PC-3 (cell line): ENCODE data around the gene ABL2. TPM values are rescaled to one million over a fixed set of nuclear protein-coding genes. Genes with fewer than 3 reads are reported as not detected.

Experiments
- ATAC-seq: fragments of 200-7000 bp; cut with Tn5 transposase; 2 replicates; pipeline ENCODE4 v1.9.1; 2020; ENCODE audit warnings: mild to moderate bottlenecking, moderate library complexity
- BruUV-seq: library from RNA; stranded (reverse); fragments of 400-500 nt; replicated peaks from 2 replicates; lab custom pipeline; 2021; lab: Mats Ljungman, UMichigan
- CTCF ChIA-PET: fragments of 300-600 bp; sonication (Branson Sonifier 250); formaldehyde crosslinking; loops from one replicate; lab custom pipeline; 2022; ENCODE audit warnings: antibody characterized with exemption; lab: Charles Lee
- POLR2A ChIA-PET: fragments of 300-600 bp; sonication (Branson Sonifier 250); formaldehyde crosslinking; loops from one replicate; lab custom pipeline; 2022; ENCODE audit warnings: antibody characterized with exemption; ENCODE audit not compliant: unreplicated experiment; lab: Charles Lee
- DNase-seq: peaks from one replicate; pipeline ENCODE4 v3.0.0-alpha.2; 2015
- H2AFZ ChIP-seq: fragments of 300-600 bp; sonication (generic); 2 replicates; pipeline ENCODE4 v1.6.0; 2016; ENCODE audit warnings: antibody characterized with exemption, low read length
- H3F3A ChIP-seq: fragments of 300-600 bp; sonication (generic); one replicate; pipeline ENCODE4 v1.6.0; 2017; ENCODE audit warnings: antibody characterized with exemption, low read length, control low read depth, mild to moderate bottlenecking; ENCODE audit not compliant: unreplicated experiment
- H3K27ac ChIP-seq: fragments of 300-600 bp; sonication (generic); 2 replicates; pipeline ENCODE4 v1.5.1; 2016; ENCODE audit warnings: mild to moderate bottlenecking, low read length
- H3K27me3 ChIP-seq: fragments of 300-600 bp; sonication (generic); 2 replicates; pipeline ENCODE4 v1.6.1; 2016; ENCODE audit warnings: low read length, mixed read lengths
- H3K36me3 ChIP-seq: fragments of 300-600 bp; sonication (generic); 2 replicates; pipeline ENCODE4 v1.6.1; 2016; ENCODE audit warnings: low read depth, mixed run types, low read length, mixed read lengths
- H3K4me1 ChIP-seq: fragments of 300-600 bp; sonication (generic); 2 replicates; pipeline ENCODE4 v1.5.1; 2016; ENCODE audit warnings: low read length; ENCODE audit not compliant: insufficient read depth
- H3K4me2 ChIP-seq: fragments of 300-600 bp; sonication (generic); 2 replicates; pipeline ENCODE4 v1.6.0; 2016; ENCODE audit warnings: low read length
- H3K4me3 ChIP-seq: fragments of 300-600 bp; sonication (generic); 2 replicates; pipeline ENCODE4 v1.5.1; 2016; ENCODE audit warnings: mild to moderate bottlenecking, low read length, mixed read lengths
- H3K79me2 ChIP-seq: fragments of 300-600 bp; sonication (generic); 2 replicates; pipeline ENCODE4 v1.6.1; 2017; ENCODE audit warnings: low read length, mixed read lengths
- H3K9ac ChIP-seq: fragments of 300-600 bp; sonication (generic); 2 replicates; pipeline ENCODE4 v1.6.0; 2016; ENCODE audit warnings: mild to moderate bottlenecking, low read length
- H3K9me2 ChIP-seq: fragments of 300-600 bp; sonication (generic); replicated peaks from 2 replicates; pipeline ENCODE4 v1.6.1; 2016; ENCODE audit warnings: mixed run types, low read length, mixed read lengths
- H3K9me3 ChIP-seq: fragments of 300-600 bp; sonication (generic); 2 replicates; pipeline ENCODE4 v1.6.1; 2016; ENCODE audit warnings: low read length, mixed read lengths
- H4K20me1 ChIP-seq: fragments of 300-600 bp; sonication (generic); 2 replicates; pipeline ENCODE4 v1.6.1; 2016; ENCODE audit warnings: low read length, mixed read lengths
- CTCF ChIP-seq: fragments of 300-600 bp; sonication (generic); conservative IDR thresholded peaks from 2 replicates; pipeline ENCODE4 v1.5.1; 2017; ENCODE audit warnings: antibody characterized with exemption, low read depth, mild to moderate bottlenecking, low read length
- EZH2 ChIP-seq: fragments of 300-600 bp; sonication (generic); IDR thresholded peaks from one replicate; pipeline ENCODE4 v1.6.1; 2017; ENCODE audit warnings: antibody characterized with exemption, mild to moderate bottlenecking, low read length; ENCODE audit not compliant: unreplicated experiment
- EZH2phosphoT487 ChIP-seq: fragments of 300-600 bp; sonication (generic); IDR thresholded peaks from 2 replicates; pipeline ENCODE4 v1.6.1; 2018; ENCODE audit warnings: mild to moderate bottlenecking, antibody characterized with exemption, low read length, borderline replicate concordance
- intact Hi-C: fragments of 100-400 bp; cut with micrococcal nuclease; formaldehyde crosslinking; loops from 2 replicates; pipeline ENCODE4 v1.9.0; 2023
- total RNA-seq: library from RNA; depleted of rRNA; stranded (reverse); fragments of >200 nt; gene quantifications from 2 replicates; pipeline ENCODE4 v1.2.3, GENCODE V29; 2014

ABL2 gene
- total RNA-seq, 1 experiment from 2014 or later = 15.9 TPM

DNA sequence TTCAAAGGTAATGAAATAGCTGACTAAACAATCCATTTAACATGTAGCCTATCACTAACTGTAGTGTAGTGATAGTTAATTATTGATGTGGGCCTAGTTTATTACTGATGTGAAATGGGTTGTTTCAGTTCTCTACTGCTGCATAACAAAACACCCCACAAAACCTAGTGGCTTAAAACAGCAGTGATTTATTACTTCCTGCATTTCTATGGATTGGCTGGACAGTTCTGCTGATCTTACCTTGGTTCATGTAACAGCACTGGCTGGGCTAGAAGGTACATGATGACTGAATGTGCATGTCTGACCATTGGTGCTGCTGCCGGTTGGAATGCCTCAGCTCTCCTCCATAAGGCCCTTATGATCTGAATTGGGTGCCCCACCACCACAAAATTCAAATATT, 5.4 kb upstream of the ABL2 start:
- H2AFZ ChIP-seq = no peak overlapping the region
- ChIA-PET POLR2A (no interaction called here), CTCF (no interaction called here)
- H3K4me3 ChIP-seq = no peak overlapping the region
- no peak overlapping the region for H3K9ac ChIP-seq
- intact Hi-C loops = loop anchor here (5.0 kb wide), 1 partner anchor 93 kb away; no protein-coding TSS in a partner anchor
- no peaks in the 10 kb centered on the region for H4K20me1 ChIP-seq
- H3K27me3 ChIP-seq = no peaks in the 10 kb centered on the region
- no TSS peak for BruUV-seq
- H3K4me2 ChIP-seq = no peak overlapping the region
- TF ChIP-seq EZH2 = no peak
- no peak for TF ChIP-seq EZH2phosphoT487
- TF ChIP-seq CTCF = no peak
- DNase-seq (no peak), ATAC-seq (peak; percentile 29; the same call in 1 of the 2 replicates)
- no peaks in the 10 kb centered on the region for H3K79me2 ChIP-seq
- no peaks in the 10 kb centered on the region for H3K9me2 ChIP-seq
- H3K9me3 ChIP-seq = no peaks in the 10 kb centered on the region
- peaks cover 40% of the 10 kb centered on the region for H3K4me1 ChIP-seq
- 0 out of 2 replicates have a peak overlapping the region, but pooled peaks have one; percentile 43 for H3K27ac ChIP-seq
- no peaks in the 10 kb centered on the region for H3K36me3 ChIP-seq
- H3F3A ChIP-seq = no peaks in the 10 kb centered on the region

DNA sequence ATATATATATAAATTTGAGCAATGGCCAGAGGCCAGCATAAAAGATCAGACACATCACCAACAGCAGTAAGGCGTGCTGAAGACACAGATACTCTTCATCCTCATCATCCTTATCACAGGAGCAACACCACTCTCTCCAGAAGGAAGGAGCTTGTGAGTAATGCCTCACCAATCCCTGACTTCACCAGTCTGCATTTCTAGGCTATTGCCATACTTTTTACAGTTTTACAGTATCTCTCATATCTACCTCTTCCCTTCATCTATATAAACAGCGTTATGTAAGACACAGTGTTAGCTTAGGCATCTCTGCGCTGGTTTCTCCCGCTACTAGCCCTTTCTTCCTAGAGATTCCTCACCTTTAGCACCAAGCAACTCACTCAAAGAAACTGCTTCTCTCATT, 2.4 kb upstream of the ABL2 start:
- H3K4me3 ChIP-seq = no peak overlapping the region
- H3K27ac ChIP-seq = no peak overlapping the region
- no peak overlapping the region for H3K9ac ChIP-seq
- intact Hi-C loops = loop anchor here (5.0 kb wide), 1 partner anchor 90 kb away; no protein-coding TSS in a partner anchor
- peak; percentile 48 for DNase-seq
- H4K20me1 ChIP-seq = no peaks in the 10 kb centered on the region; the same call in 1 of the 2 replicates
- H3F3A ChIP-seq = no peaks in the 10 kb centered on the region
- CTCF ChIA-PET = no interaction called here
- ATAC-seq = no peak
- peaks cover 23% of the 10 kb centered on the region for H3K79me2 ChIP-seq
- no peak overlapping the region for H2AFZ ChIP-seq
- POLR2A ChIA-PET = no interaction called here
- H3K27me3 ChIP-seq = no peaks in the 10 kb centered on the region
- TF ChIP-seq CTCF (no peak), EZH2 (no peak), EZH2phosphoT487 (no peak)
- peaks cover 40% of the 10 kb centered on the region for H3K4me1 ChIP-seq
- no peaks in the 10 kb centered on the region for H3K9me2 ChIP-seq
- BruUV-seq = no TSS peak
- H3K9me3 ChIP-seq = no peaks in the 10 kb centered on the region
- H3K36me3 ChIP-seq = no peaks in the 10 kb centered on the region
- no peak overlapping the region for H3K4me2 ChIP-seq

DNA sequence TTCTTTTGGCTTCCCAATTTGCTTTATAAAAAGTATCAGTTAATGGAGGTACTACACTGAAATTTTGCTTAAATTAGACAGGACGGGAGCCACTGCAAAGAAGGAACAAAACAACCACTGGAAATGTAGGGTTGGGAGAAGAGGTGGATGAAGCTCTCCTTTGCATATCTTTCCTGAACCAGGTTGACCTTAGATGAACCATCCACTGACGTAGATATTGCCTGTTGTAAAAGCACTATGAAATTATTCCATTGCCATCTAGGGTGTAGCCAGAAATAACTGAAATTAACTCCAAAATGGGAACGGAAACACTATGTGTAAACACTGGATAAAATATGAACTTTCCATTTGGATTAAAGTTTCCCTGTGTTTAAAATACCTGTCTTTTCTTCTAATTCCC, 1.2 kb upstream of the ABL2 start:
- H3K27me3 ChIP-seq = no peaks in the 10 kb centered on the region
- TF ChIP-seq EZH2phosphoT487 (no peak), EZH2 (no peak), CTCF (no peak)
- no peaks in the 10 kb centered on the region; the same call in 1 of the 2 replicates for H4K20me1 ChIP-seq
- peaks cover 40% of the 10 kb centered on the region for H3K4me1 ChIP-seq
- H3K27ac ChIP-seq = peak overlapping the region; percentile 83
- H3K36me3 ChIP-seq = no peaks in the 10 kb centered on the region
- POLR2A ChIA-PET = no interaction called here
- H3K79me2 ChIP-seq = peaks cover 34% of the 10 kb centered on the region
- BruUV-seq = no TSS peak
- ATAC-seq (no peak), DNase-seq (no peak)
- peak overlapping the region; percentile 98 for H3K4me2 ChIP-seq
- intact Hi-C loops = loop anchor here (5.0 kb wide), 1 partner anchor 88 kb away; no protein-coding TSS in a partner anchor
- H2AFZ ChIP-seq = 0 out of 2 replicates have a peak overlapping the region, but pooled peaks have one; percentile 19
- H3K9ac ChIP-seq = 0 out of 2 replicates have a peak overlapping the region, but pooled peaks have one; percentile 4
- CTCF ChIA-PET = no interaction called here
- H3K9me2 ChIP-seq = no peaks in the 10 kb centered on the region
- H3K9me3 ChIP-seq = no peaks in the 10 kb centered on the region
- H3K4me3 ChIP-seq = peak overlapping the region; percentile 82; the same call in 1 of the 2 replicates
- no peaks in the 10 kb centered on the region for H3F3A ChIP-seq
